HCT116 (cell line): Measurements from ENCODE around the gene MANBA. TPM values are rescaled to one million over a fixed set of nuclear protein-coding genes. Genes with fewer than 3 reads are reported as not detected.

ENCODE experiments used
- ATAC-seq: fragments of 200-7000 bp; cut with Tn5 transposase; 2 replicates; pipeline ENCODE4 v1.9.1; 2020; ENCODE audit warnings: mild to moderate bottlenecking, moderate library complexity
- BruUV-seq: library from RNA; stranded (reverse); fragments of 400-500 nt; replicated peaks from 2 replicates; lab custom pipeline; 2021; lab: Mats Ljungman, UMichigan
- CTCF ChIA-PET: fragments of 300-600 bp; sonication (Branson Sonifier 250); formaldehyde crosslinking; loops from one replicate; lab custom pipeline; 2021; ENCODE audit warnings: antibody characterized with exemption; lab: Charles Lee
- POLR2A ChIA-PET: fragments of 300-600, 350-600 bp; sonication (Branson Sonifier 250); formaldehyde crosslinking; loops from one replicate; lab custom pipeline; 2021; ENCODE audit warnings: antibody characterized with exemption; lab: Charles Lee
- RAD21 ChIA-PET, 2 experiments: fragments of 300-600 bp; sonication (Branson Sonifier 250); formaldehyde crosslinking; loops; one replicate each; lab custom pipeline; 2023; ENCODE audit warnings: low total read pairs in 2 of 2; ENCODE audit not compliant: uncharacterized antibody in 2 of 2, unreplicated experiment in 2 of 2, low non-redundant PET in 1 of 2; lab: Charles Lee
- DNase-seq: peaks from one replicate; pipeline ENCODE4 v3.0.0-alpha.2; 2010; ENCODE audit warnings: low read depth, low spot score
- H2AFZ ChIP-seq: fragments of 200-600 bp; shearing (Covaris generic), sonication (generic); 2 replicates; pipeline ENCODE4 v1.6.1; 2017; ENCODE audit warnings: low read depth, mixed run types, mixed read lengths, antibody characterized with exemption, low read length; ENCODE audit not compliant: poor library complexity, severe bottlenecking
- H3K27ac ChIP-seq: 2 replicates; pipeline ENCODE4 v1.5.1; 2012; ENCODE audit warnings: low read depth, low read length
- H3K27me3 ChIP-seq: fragments of 200-600 bp; sonication (generic); 2 replicates; pipeline ENCODE4 v1.6.1; 2016; ENCODE audit warnings: mixed run types, low read length, mixed read lengths; ENCODE audit not compliant: insufficient read depth
- H3K36me3 ChIP-seq, 2 experiments: fragments of 200-500 bp in 1 of 2; fragments of 200-600 bp in 1 of 2; sonication (Bioruptor generic) in 1 of 2; sonication (generic) in 1 of 2; 2 replicates each; pipeline versions ENCODE4 v1.5.1 to v1.6.1; 2014 to 2016; ENCODE audit warnings: low read length in 2 of 2, inconsistent platforms in 1 of 2, mixed read lengths in 1 of 2, mixed run types in 1 of 2; ENCODE audit not compliant: insufficient read depth in 2 of 2, control insufficient read depth in 1 of 2
- H3K4me1 ChIP-seq, 2 experiments: fragments of 200-600 bp in 1 of 2; sonication (generic) in 1 of 2; 2 replicates each; pipeline versions ENCODE4 v1.5.1 to v1.6.1; 2012 to 2017; ENCODE audit warnings: low read length in 2 of 2, inconsistent platforms in 1 of 2, mild to moderate bottlenecking in 1 of 2, mixed read lengths in 1 of 2, mixed run types in 1 of 2, moderate library complexity in 1 of 2; ENCODE audit not compliant: insufficient read depth in 2 of 2, control insufficient read depth in 1 of 2
- H3K4me2 ChIP-seq: fragments of 200-600 bp; sonication (generic); 2 replicates; pipeline ENCODE4 v1.6.1; 2017; ENCODE audit warnings: mixed run types, low read length, mixed read lengths
- H3K4me3 ChIP-seq, 2 experiments: fragments of 200-600 bp in 1 of 2; sonication (generic) in 1 of 2; replicated peaks in 1 of 2; 2 replicates each; pipeline ENCODE4 v1.5.1; 2011 to 2016; ENCODE audit warnings: low read length in 2 of 2, control low read depth in 1 of 2, low read depth in 1 of 2, mild to moderate bottlenecking in 1 of 2, mixed read lengths in 1 of 2, mixed run types in 1 of 2
- H3K79me2 ChIP-seq: fragments of 200-600 bp; sonication (generic); 2 replicates; pipeline ENCODE4 v1.6.1; 2017; ENCODE audit warnings: mild to moderate bottlenecking, mixed run types, low read length, moderate library complexity, mixed read lengths; ENCODE audit not compliant: insufficient read depth
- H3K9ac ChIP-seq: fragments of 200-600 bp; sonication (generic); 2 replicates; pipeline ENCODE4 v1.6.1; 2016; ENCODE audit warnings: low read length, mixed read lengths
- H3K9me2 ChIP-seq: fragments of 200-600 bp; sonication (generic), shearing (Covaris generic); 2 replicates; pipeline ENCODE4 v1.6.1; 2017; ENCODE audit warnings: mixed run types, mild to moderate bottlenecking, moderate library complexity; ENCODE audit not compliant: insufficient read depth
- H3K9me3 ChIP-seq, 2 experiments: fragments of 200-500 bp in 1 of 2; fragments of 200-600 bp in 1 of 2; sonication (Bioruptor generic) in 1 of 2; sonication (generic) in 1 of 2; 2 replicates each; pipeline ENCODE4 v1.6.1; 2014 to 2017; ENCODE audit warnings: low read length in 2 of 2, mixed read lengths in 2 of 2, inconsistent platforms in 1 of 2, low read depth in 1 of 2, mild to moderate bottlenecking in 1 of 2, mixed run types in 1 of 2, moderate library complexity in 1 of 2; ENCODE audit not compliant: control insufficient read depth in 1 of 2, insufficient read depth in 1 of 2
- H4K20me1 ChIP-seq: fragments of 200-600 bp; sonication (generic), shearing (Covaris generic); 2 replicates; pipeline ENCODE4 v1.6.1; 2017; ENCODE audit warnings: mixed run types, mild to moderate bottlenecking, moderate library complexity; ENCODE audit not compliant: insufficient read depth
- CEBPB ChIP-seq: IDR thresholded peaks from 2 replicates; pipeline ENCODE4 v1.6.1; 2012; ENCODE audit warnings: low read depth
- CTCF ChIP-seq, 3 experiments: fragments of 200-600 bp in 1 of 3; sonication (generic) in 1 of 3; IDR thresholded peaks in 2 of 3; conservative IDR thresholded peaks in 1 of 3; 2 replicates each; pipeline ENCODE4 v1.5.1; 2012 to 2017; ENCODE audit warnings: low read depth in 2 of 3, low read length in 2 of 3, antibody characterized with exemption in 1 of 3, borderline replicate concordance in 1 of 3, control low read depth in 1 of 3, mild to moderate bottlenecking in 1 of 3, mixed read lengths in 1 of 3, mixed run types in 1 of 3, moderate library complexity in 1 of 3; ENCODE audit not compliant: insufficient read depth in 1 of 3
- EGR1 ChIP-seq: IDR thresholded peaks from 2 replicates; pipeline ENCODE4 v1.6.1; 2012; ENCODE audit warnings: low read depth
- EZH2 ChIP-seq: fragments of 200-600 bp; sonication (generic); IDR thresholded peaks from 2 replicates; pipeline ENCODE4 v1.6.1; 2017; ENCODE audit warnings: antibody characterized with exemption, mixed run types
- EZH2phosphoT487 ChIP-seq: fragments of 200-600 bp; IDR thresholded peaks from 2 replicates; pipeline ENCODE4 v1.6.1; 2018; ENCODE audit warnings: antibody characterized with exemption, borderline replicate concordance
- FOSL1 ChIP-seq: IDR thresholded peaks from 2 replicates; pipeline ENCODE4 v1.6.1; 2012; ENCODE audit warnings: low read depth
- JUND ChIP-seq: IDR thresholded peaks from 2 replicates; pipeline ENCODE4 v1.6.1; 2012
- POLR2A ChIP-seq: IDR thresholded peaks from 2 replicates; pipeline ENCODE4 v1.7.0; 2011; ENCODE audit warnings: borderline replicate concordance; ENCODE audit not compliant: insufficient read depth, insufficient read length; ENCODE audit errors: extremely low read depth
- POLR2AphosphoS5 ChIP-seq: IDR thresholded peaks from 2 replicates; pipeline ENCODE4 v1.6.1; 2011; ENCODE audit warnings: mild to moderate bottlenecking, low read depth, low read length, moderate library complexity
- SIN3A ChIP-seq: IDR thresholded peaks from 2 replicates; pipeline ENCODE4 v1.6.1; 2012; ENCODE audit warnings: low read depth
- SRF ChIP-seq: IDR thresholded peaks from 2 replicates; pipeline ENCODE4 v1.6.1; 2012; ENCODE audit warnings: low read depth
- YY1 ChIP-seq: IDR thresholded peaks from 2 replicates; pipeline ENCODE4 v1.6.1; 2011; ENCODE audit warnings: low read length, low read depth, moderate library complexity, mild to moderate bottlenecking; ENCODE audit not compliant: insufficient replicate concordance; ENCODE audit errors: extremely low read depth
- ZBTB33 ChIP-seq: IDR thresholded peaks from 2 replicates; pipeline ENCODE4 v1.6.1; 2011; ENCODE audit warnings: mild to moderate bottlenecking, low read length, moderate library complexity; ENCODE audit not compliant: insufficient replicate concordance; ENCODE audit errors: extremely low read depth
- ZFX ChIP-seq: fragments of 450-650 bp; IDR thresholded peaks from 2 replicates; pipeline ENCODE4 v1.6.1; 2017
- ZNF274 ChIP-seq: fragments of 200-500 bp; sonication (Bioruptor generic); IDR thresholded peaks from 2 replicates; pipeline ENCODE4 v1.6.1; 2014; ENCODE audit warnings: mild to moderate bottlenecking, low read depth, low read length, inconsistent platforms
- intact Hi-C: fragments of 100-400 bp; cut with micrococcal nuclease; formaldehyde crosslinking; loops from 2 replicates; pipeline ENCODE4 v1.10.0; 2022
- total RNA-seq: library from RNA; stranded (reverse); gene quantifications from one replicate; pipeline ENCODE4 v1.2.1, GENCODE V29; 2021; ENCODE audit not compliant: unreplicated experiment
- TF ChIP-seq, protein P1 (sequence below): IDR thresholded peaks from 2 replicates; pipeline ENCODE4 v1.6.1; 2012

Gene MANBA
- total RNA-seq, 1 experiment from 2014 or later, result 21.3 TPM

DNA sequence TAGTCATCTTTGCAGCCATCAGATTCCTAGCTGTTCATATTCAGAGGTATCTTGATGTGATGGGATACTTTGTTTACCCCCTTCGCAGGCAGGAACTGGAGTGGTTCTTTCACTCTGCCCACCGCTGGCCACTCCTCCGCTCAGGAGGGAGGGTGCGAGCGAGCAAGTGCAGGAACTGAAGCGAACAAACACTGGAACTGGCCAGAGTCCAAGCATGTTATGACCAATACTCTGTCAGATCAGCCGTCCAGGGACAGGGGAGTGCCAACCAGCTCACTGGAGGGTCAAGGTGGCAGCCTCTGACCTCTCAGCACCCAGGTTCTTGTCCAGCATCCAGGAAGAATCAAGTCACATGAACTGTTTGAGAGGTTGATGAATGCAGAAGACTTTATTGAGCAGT lies 18.0 kb upstream of the MANBA start:
- H3K27ac ChIP-seq, result no peak overlapping the region
- no peak overlapping the region for H2AFZ ChIP-seq
- no peaks in the 10 kb centered on the region for H4K20me1 ChIP-seq
- no peaks in the 10 kb centered on the region for H3K36me3 ChIP-seq
- RAD21 ChIA-PET, result no interaction called here
- no peaks in the 10 kb centered on the region for H3K79me2 ChIP-seq
- TF ChIP-seq ZNF274 (no peak), POLR2AphosphoS5 (no peak), FOSL1 (no peak), SRF (no peak)
- TF ChIP-seq, all 23 proteins: peak for 0
- intact Hi-C loops, result no loop called here
- Histone ChIP-seq H3K4me1 (peaks cover 0 to 5% of the 10 kb centered on the region in 2 experiments; a peak in 1 of 4 replicates), H3K4me2 (no peak overlapping the region), H3K9ac (no peak overlapping the region), H3K9me3 (no peaks in the 10 kb centered on the region), H3K27me3 (no peaks in the 10 kb centered on the region), H3K9me2 (no peaks in the 10 kb centered on the region), H3K4me3 (no peak overlapping the region)
- ChIA-PET CTCF (no interaction called here), POLR2A (no interaction called here)
- no peak for DNase-seq
- no peak for ATAC-seq
- BruUV-seq, result no TSS peak

- ATAC-seq, result no peak
- Histone ChIP-seq H3K4me3 (no peak overlapping the region), H4K20me1 (no peaks in the 10 kb centered on the region), H3K36me3 (no peaks in the 10 kb centered on the region)
- intact Hi-C loops, result no loop called here
- TF ChIP-seq FOSL1 (no peak), CEBPB (no peak), JUND (no peak), YY1 (no peak), SIN3A (no peak), ZBTB33 (no peak), POLR2AphosphoS5 (no peak), EZH2phosphoT487 (no peak), EZH2 (no peak), POLR2A (no peak), CTCF (IDR thresholded peaks at IDR 0.05 in 2 of 3, conservative IDR thresholded peaks at IDR 0.05 in 1 of 3; ENCODE audit: borderline replicate concordance in 1 of 3, insufficient read depth in 1 of 3, low read depth in 2 of 3, low read length in 2 of 3) (no peak), ZFX (no peak), EGR1 (no peak)
- TF ChIP-seq, protein P1, sequence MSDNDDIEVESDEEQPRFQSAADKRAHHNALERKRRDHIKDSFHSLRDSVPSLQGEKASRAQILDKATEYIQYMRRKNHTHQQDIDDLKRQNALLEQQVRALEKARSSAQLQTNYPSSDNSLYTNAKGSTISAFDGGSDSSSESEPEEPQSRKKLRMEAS, result no peak
- TF ChIP-seq, all 23 proteins: peak for 0
- H3K27me3 ChIP-seq, result no peaks in the 10 kb centered on the region
- H3K27ac ChIP-seq, result no peak overlapping the region
- H3K9me2 ChIP-seq, result no peaks in the 10 kb centered on the region
- H3K4me1 ChIP-seq, result peaks cover 0 to 5% of the 10 kb centered on the region in 2 experiments; a peak in 1 of 4 replicates
- ChIA-PET RAD21 (no interaction called here), POLR2A (no interaction called here), CTCF (no interaction called here)
- BruUV-seq, result no TSS peak
- no peak for DNase-seq
- H3K9me3 ChIP-seq, result no peaks in the 10 kb centered on the region
- H3K4me2 ChIP-seq, result no peak overlapping the region
- H3K79me2 ChIP-seq, result no peaks in the 10 kb centered on the region
- H2AFZ ChIP-seq, result no peak overlapping the region
- no peak overlapping the region for H3K9ac ChIP-seq
Measured at GRCh38 chr4:102775805-102776204, 15.0 kb upstream of the MANBA start.
